IPS-15b (cell line): Measurements from ENCODE around the gene PCSK1N.

ENCODE experiments used
- H3K27me3 ChIP-seq: one replicate; pipeline ENCODE4 v1.6.1; 2013; ENCODE audit warnings: low read length; ENCODE audit not compliant: control insufficient read depth, insufficient read depth
- H3K36me3 ChIP-seq: one replicate; pipeline ENCODE4 v1.6.1; 2013; ENCODE audit warnings: low read length; ENCODE audit not compliant: control insufficient read depth, insufficient read depth
- H3K4me1 ChIP-seq: one replicate; pipeline ENCODE4 v1.6.1; 2013; ENCODE audit warnings: mild to moderate bottlenecking, low read length; ENCODE audit not compliant: control insufficient read depth, insufficient read depth
- H3K4me3 ChIP-seq: one replicate; pipeline ENCODE4 v1.5.1; 2013; ENCODE audit warnings: low read depth, low read length
- H3K9ac ChIP-seq: one replicate; pipeline ENCODE4 v1.6.1; 2013; ENCODE audit warnings: low read depth, mild to moderate bottlenecking, low read length
- H3K9me3 ChIP-seq: one replicate; pipeline ENCODE4 v1.6.1; 2013; ENCODE audit warnings: mild to moderate bottlenecking, low read length; ENCODE audit not compliant: control insufficient read depth, insufficient read depth

PCSK1N gene

DNA sequence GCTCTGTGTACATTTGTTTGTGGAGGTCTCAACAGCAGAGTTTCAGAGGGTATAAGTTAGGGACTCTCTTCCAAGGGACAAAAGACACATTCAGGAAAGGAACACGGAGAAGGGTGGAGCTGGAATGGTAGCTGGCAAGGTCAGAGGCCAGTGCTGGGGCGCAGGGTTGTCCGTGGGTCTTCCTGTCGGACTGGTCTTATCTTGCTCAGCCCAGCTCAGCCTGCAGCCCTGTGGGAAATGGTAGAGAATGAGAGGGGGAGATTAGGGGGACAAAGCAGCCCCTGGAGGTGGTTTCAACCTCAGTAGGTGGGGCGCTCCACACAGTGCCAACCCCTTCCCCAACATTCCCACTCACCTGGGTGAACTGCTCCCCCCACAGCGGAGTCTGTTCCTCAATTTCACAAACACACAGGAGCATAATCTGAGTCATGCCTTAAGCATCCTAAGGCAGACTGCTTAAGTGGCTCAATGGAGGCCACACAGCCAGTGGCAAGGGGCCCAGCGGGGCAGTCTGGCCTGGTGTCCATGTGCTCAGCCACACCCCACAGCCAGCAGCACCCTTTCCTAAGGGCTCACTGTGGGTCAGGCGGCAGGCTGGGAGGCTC, 40.4 kb downstream of the PCSK1N start:
- H3K4me3 ChIP-seq, result no peak overlapping the region
- no peaks in the 10 kb centered on the region for H3K27me3 ChIP-seq
- no peaks in the 10 kb centered on the region for H3K9me3 ChIP-seq
- no peaks in the 10 kb centered on the region for H3K4me1 ChIP-seq
- H3K9ac ChIP-seq, result no peak overlapping the region
- no peaks in the 10 kb centered on the region for H3K36me3 ChIP-seq

DNA sequence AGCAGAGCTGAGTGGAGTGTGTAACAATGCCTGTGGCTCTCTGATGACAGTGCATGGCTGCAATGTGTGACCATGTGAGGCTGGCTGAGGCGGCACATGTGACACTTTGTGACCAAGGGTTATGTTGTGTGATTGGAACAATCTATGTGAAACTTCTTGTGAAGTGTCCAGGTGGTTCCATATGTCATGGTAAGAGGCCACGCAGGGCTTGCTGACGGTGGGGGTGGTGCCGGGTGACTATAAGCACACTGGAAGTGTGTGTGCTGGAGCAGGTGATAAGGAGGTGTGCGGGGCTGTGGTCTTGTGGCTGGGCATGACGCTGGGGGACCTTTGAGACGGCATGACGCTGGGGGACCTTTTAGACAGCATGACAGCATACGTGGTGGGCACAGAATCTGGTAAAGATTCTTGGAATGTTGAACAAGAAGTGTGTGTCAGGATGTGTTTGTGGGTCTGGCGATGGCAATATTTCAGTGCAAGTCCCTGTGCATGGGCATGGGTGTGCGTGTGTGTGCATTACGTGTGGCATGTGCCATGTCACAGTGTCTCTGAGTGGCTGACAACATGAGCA, 41.0 kb downstream of the PCSK1N start:
- no peak overlapping the region for H3K9ac ChIP-seq

DNA sequence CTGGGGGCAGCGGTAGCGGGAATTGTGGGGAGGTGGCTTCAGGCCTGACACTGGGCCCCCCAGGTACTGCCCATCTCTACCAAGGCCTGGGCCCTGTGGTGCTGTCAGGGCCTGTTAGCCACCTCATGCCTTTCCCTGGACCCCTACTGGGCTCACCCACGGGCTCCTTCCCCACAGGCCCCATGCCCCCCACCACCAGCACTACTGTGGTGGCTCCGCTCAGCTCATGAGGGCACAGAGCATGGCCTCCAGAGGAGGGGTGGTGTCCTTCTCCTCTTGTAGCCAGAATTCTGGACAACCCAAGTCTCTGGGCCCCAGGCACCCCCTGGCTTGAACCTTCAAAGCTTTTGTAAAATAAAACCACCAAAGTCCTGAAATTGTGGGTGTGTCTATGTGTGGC, 41.5 kb downstream of the PCSK1N start:
- no peaks in the 10 kb centered on the region for H3K27me3 ChIP-seq

More for the DNA sequence above, 41.0 kb downstream of the PCSK1N start:
- Histone ChIP-seq H3K36me3 (no peaks in the 10 kb centered on the region), H3K9me3 (no peaks in the 10 kb centered on the region), H3K27me3 (no peaks in the 10 kb centered on the region), H3K4me1 (no peaks in the 10 kb centered on the region), H3K4me3 (no peak overlapping the region)

DNA sequence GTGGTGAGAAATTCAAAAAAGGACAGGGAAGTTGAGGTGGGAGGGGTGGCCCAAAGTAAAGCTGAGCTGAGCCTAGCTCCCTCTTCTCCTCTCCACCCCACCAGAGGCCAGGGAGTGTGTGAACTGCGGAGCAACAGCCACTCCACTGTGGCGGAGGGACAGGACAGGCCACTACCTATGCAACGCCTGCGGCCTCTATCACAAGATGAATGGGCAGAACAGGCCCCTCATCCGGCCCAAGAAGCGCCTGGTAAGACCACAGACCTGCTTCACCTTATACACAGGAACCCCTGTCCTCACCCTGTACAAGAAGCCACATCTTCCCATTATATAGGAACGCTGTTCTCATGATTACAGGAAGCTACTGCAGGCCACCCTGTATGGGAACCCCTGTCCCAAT, 43.2 kb downstream of the PCSK1N start:
- Histone ChIP-seq H3K27me3 (no peaks in the 10 kb centered on the region), H3K36me3 (no peaks in the 10 kb centered on the region), H3K4me1 (no peaks in the 10 kb centered on the region), H3K9me3 (no peaks in the 10 kb centered on the region), H3K9ac (no peak overlapping the region), H3K4me3 (no peak overlapping the region)

More for the DNA sequence above, 41.5 kb downstream of the PCSK1N start:
- no peak overlapping the region for H3K4me3 ChIP-seq
- no peaks in the 10 kb centered on the region for H3K9me3 ChIP-seq
- no peak overlapping the region for H3K9ac ChIP-seq
- no peaks in the 10 kb centered on the region for H3K36me3 ChIP-seq
- no peaks in the 10 kb centered on the region for H3K4me1 ChIP-seq

DNA sequence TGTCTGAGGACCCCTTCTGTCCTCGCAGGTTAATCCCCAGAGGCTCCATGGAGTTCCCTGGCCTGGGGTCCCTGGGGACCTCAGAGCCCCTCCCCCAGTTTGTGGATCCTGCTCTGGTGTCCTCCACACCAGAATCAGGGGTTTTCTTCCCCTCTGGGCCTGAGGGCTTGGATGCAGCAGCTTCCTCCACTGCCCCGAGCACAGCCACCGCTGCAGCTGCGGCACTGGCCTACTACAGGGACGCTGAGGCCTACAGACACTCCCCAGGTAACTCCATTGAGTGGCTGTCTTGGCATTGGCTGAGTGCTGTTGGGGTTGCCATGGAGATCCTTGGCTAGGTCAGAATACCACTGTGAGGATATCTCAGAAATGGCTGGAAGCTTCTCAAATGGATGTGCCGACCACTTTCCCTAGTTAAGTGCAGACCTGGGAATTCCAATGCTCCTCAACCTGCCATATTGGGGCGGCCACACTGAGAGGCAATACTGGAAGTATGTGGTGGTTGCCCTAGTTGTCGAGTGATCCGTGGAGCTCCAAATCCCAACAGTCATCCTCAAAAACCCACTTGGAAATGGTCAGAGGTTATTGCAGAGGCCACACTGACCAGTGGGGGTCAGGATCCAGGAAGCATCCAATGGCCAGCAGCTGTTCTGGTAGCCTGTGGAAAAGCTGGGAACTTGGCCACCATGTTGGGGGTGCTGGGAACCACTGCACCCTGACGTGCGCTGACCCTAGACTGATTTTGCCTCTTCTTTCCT, 44.2 kb downstream of the PCSK1N start:
- H3K36me3 ChIP-seq, result no peaks in the 10 kb centered on the region
- no peaks in the 10 kb centered on the region for H3K27me3 ChIP-seq
- no peak overlapping the region for H3K4me3 ChIP-seq

DNA sequence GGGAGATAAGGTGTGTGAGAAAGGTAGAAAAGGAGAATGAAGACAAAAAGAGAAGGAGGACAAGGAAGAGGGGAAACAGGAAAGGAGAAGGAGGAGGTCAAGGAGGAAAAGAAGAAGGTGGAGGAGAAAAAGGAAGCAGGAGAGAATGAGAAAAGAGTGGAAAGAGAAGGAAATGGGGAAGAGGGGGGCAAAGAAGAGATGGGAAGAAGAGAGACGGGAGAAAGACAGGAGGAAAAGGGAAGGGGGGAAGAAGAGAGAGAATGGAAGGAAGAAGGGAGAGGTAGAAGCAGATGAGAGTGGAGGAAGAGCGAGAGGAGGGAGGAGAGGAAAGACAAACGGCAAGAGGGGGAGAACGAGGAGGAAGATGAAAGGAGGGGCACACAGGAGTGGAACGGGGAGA, 44.9 kb downstream of the PCSK1N start:
- Histone ChIP-seq H3K4me1 (no peaks in the 10 kb centered on the region), H3K4me3 (no peak overlapping the region), H3K27me3 (no peaks in the 10 kb centered on the region), H3K36me3 (no peaks in the 10 kb centered on the region), H3K9me3 (no peaks in the 10 kb centered on the region), H3K9ac (no peak overlapping the region)

More for the DNA sequence above, 44.2 kb downstream of the PCSK1N start:
- no peaks in the 10 kb centered on the region for H3K4me1 ChIP-seq
- no peak overlapping the region for H3K9ac ChIP-seq
- H3K9me3 ChIP-seq, result no peaks in the 10 kb centered on the region

DNA sequence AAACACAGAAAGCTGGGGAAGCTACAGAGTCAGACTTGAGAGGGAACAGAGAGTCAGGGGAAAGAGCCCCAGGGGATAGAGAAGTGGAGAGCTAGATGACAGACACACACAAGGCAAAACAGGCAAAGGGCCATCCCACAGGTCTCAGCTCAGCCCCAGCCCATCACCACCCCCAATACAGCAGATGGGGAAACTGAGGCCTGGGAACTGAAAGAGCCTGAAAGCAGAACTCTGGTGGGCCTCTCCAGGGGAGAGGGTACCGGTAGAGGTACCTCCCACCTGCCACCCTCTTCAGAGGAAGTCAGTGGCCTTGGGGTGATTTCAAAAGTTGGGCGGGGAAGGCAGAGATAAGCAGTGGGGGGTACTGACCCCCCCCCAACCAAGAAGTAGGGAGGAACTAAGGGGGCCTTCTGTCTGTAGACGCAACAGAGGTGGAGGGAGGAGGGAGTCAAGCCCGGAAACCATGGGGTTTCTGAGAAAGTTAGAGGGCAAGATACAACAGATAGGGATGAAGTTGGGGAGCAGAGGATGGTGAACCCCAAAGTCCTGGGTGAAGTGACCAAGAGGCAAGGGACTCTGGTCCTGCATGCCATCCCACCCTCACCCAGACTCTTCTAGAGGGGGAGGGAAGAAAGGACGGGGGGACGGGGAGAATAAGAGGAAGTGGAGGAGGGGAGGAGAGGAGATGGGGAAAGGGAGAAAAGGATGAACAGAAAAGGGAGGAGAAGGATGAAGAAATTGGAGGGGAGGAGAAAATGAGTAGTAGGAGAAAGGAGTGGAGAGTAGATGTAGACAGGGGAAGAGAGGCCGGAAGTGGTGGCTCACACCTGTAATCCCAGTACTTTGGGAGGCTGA, 45.8 kb downstream of the PCSK1N start:
- Histone ChIP-seq H3K36me3 (no peaks in the 10 kb centered on the region), H3K9me3 (no peaks in the 10 kb centered on the region), H3K4me3 (no peak overlapping the region), H3K4me1 (no peaks in the 10 kb centered on the region), H3K27me3 (no peaks in the 10 kb centered on the region), H3K9ac (no peak overlapping the region)

DNA sequence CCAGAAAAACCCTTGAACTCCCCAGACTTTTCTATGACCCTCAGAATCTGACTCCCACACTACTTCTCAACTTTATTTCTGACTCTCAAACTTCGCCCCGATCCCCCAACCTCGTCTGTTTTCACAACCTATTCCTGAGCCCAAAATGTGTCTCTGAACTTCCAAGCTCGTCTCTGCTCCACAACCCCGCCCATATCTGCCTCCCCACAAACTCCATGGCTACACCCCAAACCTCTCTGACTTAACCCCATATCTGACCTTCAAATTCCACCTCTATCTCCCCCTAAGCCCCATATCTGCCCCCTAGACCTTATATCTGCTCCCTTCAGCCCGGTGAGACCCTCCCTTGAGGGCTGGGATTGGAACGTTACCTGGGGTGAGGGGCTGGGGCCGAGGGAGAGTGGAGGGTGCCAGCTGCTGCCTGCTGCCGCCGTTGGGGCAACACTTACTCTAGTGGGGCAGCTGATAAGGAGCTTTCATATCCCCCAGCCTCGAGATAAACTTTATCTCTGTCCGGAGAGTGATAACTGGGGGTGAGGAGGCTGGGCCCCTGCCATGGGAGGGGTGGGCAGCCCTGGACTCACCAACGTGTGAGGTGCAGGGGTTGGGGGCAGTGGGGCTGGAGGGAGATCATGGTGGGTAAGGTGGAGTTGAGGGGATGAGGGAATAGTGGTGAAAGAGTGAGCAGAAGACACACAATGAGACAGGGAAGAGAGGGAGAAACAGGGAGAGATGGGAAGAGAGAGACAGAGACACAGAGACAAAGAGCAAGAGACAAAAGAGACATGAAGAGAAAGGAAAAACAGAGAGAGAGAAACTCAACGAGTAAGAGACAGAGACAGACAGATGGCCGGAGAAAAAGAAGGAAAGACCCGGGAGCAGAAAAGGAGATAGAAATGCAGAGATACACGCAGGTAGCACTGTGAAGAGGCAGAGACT, 47.6 kb downstream of the PCSK1N start:
- Histone ChIP-seq H3K27me3 (no peaks in the 10 kb centered on the region), H3K4me1 (no peaks in the 10 kb centered on the region)

DNA sequence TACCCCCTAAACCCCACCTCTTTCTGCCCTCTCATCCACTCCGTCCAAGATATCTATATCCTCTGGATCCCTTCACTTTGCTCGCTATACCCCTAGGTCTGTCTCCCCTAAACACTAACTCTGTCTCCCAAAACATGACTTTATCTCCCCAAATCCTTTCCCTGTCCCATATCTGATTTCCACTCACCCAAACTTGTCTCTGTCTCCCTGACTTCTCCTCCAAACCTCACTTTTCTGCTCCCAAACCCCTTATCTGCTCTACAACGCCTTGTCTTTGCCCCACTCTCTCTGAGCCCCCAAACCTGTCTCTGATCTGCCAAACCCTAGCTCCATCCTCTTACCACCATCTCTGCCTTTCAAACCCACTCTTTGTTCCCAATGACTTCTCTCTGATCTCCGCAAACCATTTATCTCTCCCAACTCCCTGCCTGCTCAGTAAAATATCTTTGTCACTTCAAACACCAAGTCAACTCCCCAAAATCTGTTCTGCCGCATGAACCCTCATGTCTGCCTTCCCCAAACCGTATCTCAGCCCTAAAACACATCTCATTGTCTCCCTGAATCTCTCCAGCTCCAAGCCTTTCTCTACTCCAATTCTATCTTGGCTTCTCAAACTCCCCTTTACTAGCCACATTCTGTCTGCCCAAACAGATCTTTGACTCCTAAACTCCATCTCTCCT, 48.4 kb downstream of the PCSK1N start:
- Histone ChIP-seq H3K4me3 (no peak overlapping the region), H3K36me3 (no peaks in the 10 kb centered on the region), H3K4me1 (no peaks in the 10 kb centered on the region), H3K9ac (no peak overlapping the region), H3K9me3 (no peaks in the 10 kb centered on the region), H3K27me3 (no peaks in the 10 kb centered on the region)

More for the DNA sequence above, 47.6 kb downstream of the PCSK1N start:
- Histone ChIP-seq H3K9ac (no peak overlapping the region), H3K9me3 (no peaks in the 10 kb centered on the region), H3K36me3 (no peaks in the 10 kb centered on the region), H3K4me3 (no peak overlapping the region)

DNA sequence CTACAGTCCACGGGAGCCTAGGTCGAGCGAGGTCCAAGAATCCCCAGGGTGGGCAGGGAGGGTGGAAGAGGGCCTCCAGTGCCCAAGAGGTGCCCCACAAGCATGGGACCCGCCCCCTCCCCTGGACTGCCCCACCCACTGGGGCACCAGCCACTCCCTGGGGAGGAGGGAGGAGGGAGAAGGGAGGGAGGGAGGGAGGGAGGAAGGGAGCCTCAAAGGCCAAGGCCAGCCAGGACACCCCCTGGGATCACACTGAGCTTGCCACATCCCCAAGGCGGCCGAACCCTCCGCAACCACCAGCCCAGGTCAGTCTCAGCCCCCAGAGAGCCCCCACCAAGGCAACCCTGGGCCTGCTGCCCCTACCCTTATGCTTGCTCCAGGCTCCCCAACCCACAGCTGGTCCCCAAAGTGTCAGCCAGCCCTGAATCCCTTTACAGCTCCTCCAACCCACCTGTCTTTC, 49.0 kb downstream of the PCSK1N start, which contains the start of gene GATA1:
Gene GATA1, plus strand, starts transcription at position 250 of the 460 bp plus-strand sequence. CDS start 4,520 bp downstream, outside the sequence.
- Histone ChIP-seq H3K9ac (no peak within 1 kb of the TSS), H3K36me3 (no peaks in the 10 kb centered on the region), H3K9me3 (no peaks in the 10 kb centered on the region), H3K4me3 (no peak within 1 kb of the TSS), H3K27me3 (no peaks in the 10 kb centered on the region), H3K4me1 (no peaks in the 10 kb centered on the region)
